ENCODE measurements around the gene XPC.

The XPC gene

DNA sequence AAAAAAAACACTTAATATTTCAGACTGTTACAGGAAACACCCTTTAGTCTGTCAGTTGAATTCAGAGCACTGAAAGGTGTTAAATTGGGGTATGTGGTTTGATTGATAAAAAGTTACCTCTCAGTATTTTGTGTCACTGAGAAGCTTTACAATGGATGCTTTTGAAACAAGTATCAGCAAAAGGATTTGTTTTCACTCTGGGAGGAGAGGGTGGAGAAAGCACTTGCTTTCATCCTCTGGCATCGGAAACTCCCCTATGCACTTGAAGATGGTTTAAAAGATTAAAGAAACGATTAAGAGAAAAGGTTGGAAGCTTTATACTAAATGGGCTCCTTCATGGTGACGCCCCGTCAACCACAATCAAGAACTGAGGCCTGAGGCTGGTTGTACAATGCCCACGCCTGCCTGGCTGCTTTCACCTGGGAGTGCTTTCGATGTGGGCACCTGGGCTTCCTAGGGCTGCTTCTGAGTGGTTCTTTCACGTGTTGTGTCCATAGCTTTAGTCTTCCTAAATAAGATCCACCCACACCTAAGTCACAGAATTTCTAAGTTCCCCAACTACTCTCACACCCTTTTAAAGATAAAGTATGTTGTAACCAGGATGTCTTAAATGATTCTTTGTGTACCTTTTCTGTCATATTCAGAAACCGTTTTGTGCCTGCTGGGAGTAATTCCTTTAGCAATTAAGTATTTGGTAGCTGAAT, 35.7 kb downstream of the XPC start:
- Histone ChIP-seq H3K27me3 (replicated peaks; ENCODE audit: control insufficient read depth, insufficient read depth, low read length) (no peaks in the 10 kb centered on the region), H3K36me3 (ENCODE audit: control insufficient read depth, insufficient read depth, low read length) (peaks cover 36% of the 10 kb centered on the region), H3K4me3 (replicated peaks; ENCODE audit: low read depth, low read length) (no peak overlapping the region)
- no peak for DNase-seq (ENCODE audit: extremely low read depth, insufficient read length)
- TF ChIP-seq, protein P1, sequence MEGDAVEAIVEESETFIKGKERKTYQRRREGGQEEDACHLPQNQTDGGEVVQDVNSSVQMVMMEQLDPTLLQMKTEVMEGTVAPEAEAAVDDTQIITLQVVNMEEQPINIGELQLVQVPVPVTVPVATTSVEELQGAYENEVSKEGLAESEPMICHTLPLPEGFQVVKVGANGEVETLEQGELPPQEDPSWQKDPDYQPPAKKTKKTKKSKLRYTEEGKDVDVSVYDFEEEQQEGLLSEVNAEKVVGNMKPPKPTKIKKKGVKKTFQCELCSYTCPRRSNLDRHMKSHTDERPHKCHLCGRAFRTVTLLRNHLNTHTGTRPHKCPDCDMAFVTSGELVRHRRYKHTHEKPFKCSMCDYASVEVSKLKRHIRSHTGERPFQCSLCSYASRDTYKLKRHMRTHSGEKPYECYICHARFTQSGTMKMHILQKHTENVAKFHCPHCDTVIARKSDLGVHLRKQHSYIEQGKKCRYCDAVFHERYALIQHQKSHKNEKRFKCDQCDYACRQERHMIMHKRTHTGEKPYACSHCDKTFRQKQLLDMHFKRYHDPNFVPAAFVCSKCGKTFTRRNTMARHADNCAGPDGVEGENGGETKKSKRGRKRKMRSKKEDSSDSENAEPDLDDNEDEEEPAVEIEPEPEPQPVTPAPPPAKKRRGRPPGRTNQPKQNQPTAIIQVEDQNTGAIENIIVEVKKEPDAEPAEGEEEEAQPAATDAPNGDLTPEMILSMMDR (IDR thresholded peaks at IDR 0.05; ENCODE audit: insufficient read depth, low read length, poor library complexity, severe bottlenecking): no peak

- H3K36me3 ChIP-seq (ENCODE audit: control insufficient read depth, insufficient read depth, low read length): peaks cover 29% of the 10 kb centered on the region
- H3K4me3 ChIP-seq (replicated peaks; ENCODE audit: low read depth, low read length): no peak overlapping the region
- TF ChIP-seq, protein P1 (IDR thresholded peaks at IDR 0.05; ENCODE audit: insufficient read depth, low read length, poor library complexity, severe bottlenecking): no peak
- DNase-seq (ENCODE audit: extremely low read depth, insufficient read length): no peak
- H3K27me3 ChIP-seq (replicated peaks; ENCODE audit: control insufficient read depth, insufficient read depth, low read length): no peaks in the 10 kb centered on the region
Measured at GRCh38 chr3:14141602-14142341, 36.6 kb downstream of the XPC start.

DNA sequence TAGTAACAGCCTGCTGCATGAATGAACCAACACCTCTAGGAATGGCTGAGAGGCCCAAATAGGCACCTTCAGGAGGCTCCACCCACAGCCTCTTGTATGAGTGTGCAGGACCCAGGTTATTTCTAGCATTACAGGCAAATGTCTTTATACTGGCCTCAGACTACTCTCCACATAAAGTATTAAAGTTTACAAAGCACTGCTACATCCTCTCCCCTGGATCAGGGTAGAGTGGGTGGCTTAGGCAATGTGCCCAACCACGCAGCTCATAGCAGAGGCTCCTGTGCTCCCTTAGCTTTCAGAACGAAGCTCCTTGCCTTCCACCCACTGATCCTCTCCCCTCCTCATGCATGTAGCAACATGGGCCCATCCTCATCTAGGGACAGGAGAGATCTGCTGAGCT, 37.3 kb downstream of the XPC start:
- DNase-seq (ENCODE audit: extremely low read depth, insufficient read length): no peak
- peaks cover 26% of the 10 kb centered on the region for H3K36me3 ChIP-seq (ENCODE audit: control insufficient read depth, insufficient read depth, low read length)
- H3K27me3 ChIP-seq (replicated peaks; ENCODE audit: control insufficient read depth, insufficient read depth, low read length): no peaks in the 10 kb centered on the region
- TF ChIP-seq, protein P1 (IDR thresholded peaks at IDR 0.05; ENCODE audit: insufficient read depth, low read length, poor library complexity, severe bottlenecking): no peak
- no peak overlapping the region for H3K4me3 ChIP-seq (replicated peaks; ENCODE audit: low read depth, low read length)

GRCh38 chr3:14140668-14141067, 37.7 kb downstream of the XPC start:
- TF ChIP-seq, protein P1 (IDR thresholded peaks at IDR 0.05; ENCODE audit: insufficient read depth, low read length, poor library complexity, severe bottlenecking): no peak
- H3K36me3 ChIP-seq (ENCODE audit: control insufficient read depth, insufficient read depth, low read length): peaks cover 23% of the 10 kb centered on the region

GRCh38 chr3:14139771-14140170, 38.6 kb downstream of the XPC start:
- TF ChIP-seq, protein P1 (IDR thresholded peaks at IDR 0.05; ENCODE audit: insufficient read depth, low read length, poor library complexity, severe bottlenecking): no peak
- H3K36me3 ChIP-seq (ENCODE audit: control insufficient read depth, insufficient read depth, low read length): peaks cover 25% of the 10 kb centered on the region
- DNase-seq (ENCODE audit: extremely low read depth, insufficient read length): no peak
- H3K4me3 ChIP-seq (replicated peaks; ENCODE audit: low read depth, low read length): no peak overlapping the region
- no peaks in the 10 kb centered on the region for H3K27me3 ChIP-seq (replicated peaks; ENCODE audit: control insufficient read depth, insufficient read depth, low read length)

More at GRCh38 chr3:14140668-14141067, 37.7 kb downstream of the XPC start:
- Histone ChIP-seq H3K27me3 (replicated peaks; ENCODE audit: control insufficient read depth, insufficient read depth, low read length) (no peaks in the 10 kb centered on the region), H3K4me3 (replicated peaks; ENCODE audit: low read depth, low read length) (no peak overlapping the region)
- DNase-seq (ENCODE audit: extremely low read depth, insufficient read length): no peak
